ENCODE data around the gene PANK4. TPM values are rescaled to one million over a fixed set of nuclear protein-coding genes. Genes with fewer than 3 reads are reported as not detected.

Gene PANK4
- total and polyA plus RNA-seq, 2 donors (not counting 3 experiments of a cell fraction or from before 2014, with no cell fraction given) = 22.1 to 34.0 TPM

GRCh38 chr1:2474104-2474844 is 52.1 kb downstream of the PANK4 start:
- no peak overlapping the region for H3K4me2 ChIP-seq (ENCODE audit: insufficient read depth, low read length)
- BruUV-seq (replicated peaks) = no TSS peak
- FAIRE-seq = no peak
- dilution Hi-C loops (cut with MboI; ENCODE audit: extremely low pct_ligation_motif_present, low sequenced_read_pairs) (no loop called here), intact Hi-C loops (cut with micrococcal nuclease) (no loop called here)
- no peaks in the 10 kb centered on the region for H3K36me3 ChIP-seq (ENCODE audit: control insufficient read depth in 2 of 2, extremely low read depth in 1 of 2, insufficient read depth in 2 of 2, low read length in 2 of 2)
- no peaks in the 10 kb centered on the region for H3K4me1 ChIP-seq (ENCODE audit: control insufficient read depth, extremely low read depth, insufficient read depth, low read length)
- DNase-seq (ENCODE audit: low read depth, low spot score) = no peak
- H3K9ac ChIP-seq (replicated peaks; ENCODE audit: extremely low read depth, insufficient read depth, low read length) = no peak overlapping the region
- H3K9me3 ChIP-seq (replicated peaks; ENCODE audit: control insufficient read depth, insufficient read depth, low read length) = no peaks in the 10 kb centered on the region
- no peaks in the 10 kb centered on the region for H3K27me3 ChIP-seq (ENCODE audit: control insufficient read depth in 2 of 2, insufficient read depth in 2 of 2, low read length in 2 of 2)
- ChIA-PET POLR2A (no interaction called here), CTCF (no interaction called here)
- TF ChIP-seq POLR2AphosphoS5 (IDR thresholded peaks at IDR 0.05; ENCODE audit: insufficient read depth, low read depth, low read length) (no peak), FOS (IDR thresholded peaks at IDR 0.05; ENCODE audit: borderline replicate concordance, insufficient read depth, low read length) (no peak), CTCF (IDR thresholded peaks at IDR 0.05; ENCODE audit: extremely low read depth in 1 of 2, insufficient read depth in 1 of 2, low read depth in 1 of 2, low read length in 2 of 2) (no peak), EZH2 (IDR thresholded peaks at IDR 0.05; ENCODE audit: borderline replicate concordance, low read depth, low read length, severe bottlenecking) (no peak), MYC (IDR thresholded peaks at IDR 0.05; ENCODE audit: low read depth, low read length) (no peak)
- no peaks in the 10 kb centered on the region for H3K79me2 ChIP-seq (ENCODE audit: control insufficient read depth, insufficient read depth, low read length)
- no peak overlapping the region for H3K4me3 ChIP-seq (replicated peaks in 1 of 3; ENCODE audit: insufficient read depth in 1 of 3, low read depth in 1 of 3, low read length in 3 of 3)
- H2AFZ ChIP-seq (ENCODE audit: low read depth, low read length) = no peak overlapping the region
- no peaks in the 10 kb centered on the region for H4K20me1 ChIP-seq (replicated peaks; ENCODE audit: control insufficient read depth, extremely low read depth, insufficient read depth, low read length)
- no peaks in the 10 kb centered on the region for H3K9me1 ChIP-seq (replicated peaks; ENCODE audit: control insufficient read depth, extremely low read depth, insufficient read depth, low read length)
- no peak overlapping the region for H3K27ac ChIP-seq (ENCODE audit: insufficient read depth, low read depth, low read length)

Measured in endothelial cell of umbilical vein (primary cell).